ENCODE measurements around the gene STX19.
A peak's percentile ranks its signal among the peaks of the same experiment; 100 is the strongest.
"Not testable (repeated sequence)": the region's sequence is repeated elsewhere in the genome, so short reads cannot be mapped to it uniquely, and the experiment has no call there.

Gene STX19

GRCh38 chr3:94062513-94063404 lies 34.4 kb upstream of the STX19 start, which contains the start of the genes DHFR2 and NSUN3:
Gene DHFR2 (minus strand): TSS chr3:94062916. CDS start chr3:94061511, 1,405 bp downstream.
Gene NSUN3 (plus strand): TSS chr3:94063061. CDS start chr3:94063127, 66 bp downstream.
- no peak for TF ChIP-seq CTCF (IDR thresholded peaks at IDR 0.05; ENCODE audit: low read depth, low read length, missing control alignments)
- H3K4me3 ChIP-seq (ENCODE audit: low read depth, low read length): peak within 1 kb of the TSS; percentile 58
- DNase-seq (ENCODE audit: low read depth): peak; percentile 95
- in situ Hi-C loops (cut with HindIII; ENCODE audit: low sequenced_read_pairs): no loop called here

GRCh38 chr3:94061297-94061696 lies 32.9 kb upstream of the STX19 start:
- in situ Hi-C loops (cut with HindIII; ENCODE audit: low sequenced_read_pairs): no loop called here
- TF ChIP-seq CTCF (IDR thresholded peaks at IDR 0.05; ENCODE audit: low read depth, low read length, missing control alignments): no peak
- no peak for DNase-seq (ENCODE audit: low read depth)
- H3K4me3 ChIP-seq (ENCODE audit: low read depth, low read length): no peak overlapping the region

GRCh38 chr3:94050546-94050945 lies 22.1 kb upstream of the STX19 start:
- DNase-seq (ENCODE audit: low read depth): no peak
- no peak for TF ChIP-seq CTCF (IDR thresholded peaks at IDR 0.05; ENCODE audit: low read depth, low read length, missing control alignments)
- no peak overlapping the region for H3K4me3 ChIP-seq (ENCODE audit: low read depth, low read length)
- in situ Hi-C loops (cut with HindIII; ENCODE audit: low sequenced_read_pairs): no loop called here

- in situ Hi-C loops (cut with HindIII; ENCODE audit: low sequenced_read_pairs): no loop called here
- no peak for DNase-seq (ENCODE audit: low read depth)
- no peak for TF ChIP-seq CTCF (IDR thresholded peaks at IDR 0.05; ENCODE audit: low read depth, low read length, missing control alignments)
- no peak overlapping the region for H3K4me3 ChIP-seq (ENCODE audit: low read depth, low read length)
Observed at GRCh38 chr3:94049267-94049666, 20.9 kb upstream of the STX19 start.

- in situ Hi-C loops (cut with HindIII; ENCODE audit: low sequenced_read_pairs): no loop called here
- no peak for DNase-seq (ENCODE audit: low read depth)
- no peak overlapping the region for H3K4me3 ChIP-seq (ENCODE audit: low read depth, low read length)
- TF ChIP-seq CTCF (IDR thresholded peaks at IDR 0.05; ENCODE audit: low read depth, low read length, missing control alignments): no peak
Observed at GRCh38 chr3:94046533-94046932, 18.1 kb upstream of the STX19 start.

GRCh38 chr3:94044100-94044936 lies 15.9 kb upstream of the STX19 start:
- H3K4me3 ChIP-seq (ENCODE audit: low read depth, low read length); DNase-seq (ENCODE audit: low read depth); in situ Hi-C loops (cut with HindIII; ENCODE audit: low sequenced_read_pairs): not testable (repeated sequence)

Measured in astrocyte of the cerebellum (primary cell).